H9 (cell line): ENCODE results near the gene FTH1. TPM values are rescaled to one million over a fixed set of nuclear protein-coding genes. Genes with fewer than 3 reads are reported as not detected.
A peak's percentile ranks its signal among the peaks of the same experiment; 100 is the strongest.
"Not testable (repeated sequence)": the region's sequence is repeated elsewhere in the genome, so short reads cannot be mapped to it uniquely, and the experiment has no call there.

Source experiments
- DNase-seq: peaks from one replicate; pipeline ENCODE4 v3.0.0-alpha.2; 2017
- H2AFZ ChIP-seq: one replicate; pipeline ENCODE4 v1.6.1; 2013; ENCODE audit warnings: mild to moderate bottlenecking, low read length, control low read depth, moderate library complexity
- H2AK5ac ChIP-seq: 2 replicates; pipeline ENCODE4 v1.6.1; 2013; ENCODE audit warnings: low read length, control low read depth, mixed read lengths; ENCODE audit not compliant: insufficient read length
- H2BK120ac ChIP-seq: one replicate; pipeline ENCODE4 v1.6.1; 2013; ENCODE audit warnings: low read depth, mild to moderate bottlenecking, low read length, control low read depth, inconsistent platforms; ENCODE audit not compliant: poor library complexity, severe bottlenecking
- H2BK12ac ChIP-seq: 2 replicates; pipeline ENCODE4 v1.6.1; 2013; ENCODE audit warnings: low read length, control low read depth, mixed read lengths, low read depth; ENCODE audit not compliant: insufficient read length
- H2BK15ac ChIP-seq: 2 replicates; pipeline ENCODE4 v1.6.1; 2013; ENCODE audit warnings: low read depth, low read length, control low read depth
- H2BK20ac ChIP-seq: one replicate; pipeline ENCODE4 v1.6.1; 2013; ENCODE audit warnings: low read depth, mild to moderate bottlenecking, low read length, control low read depth, inconsistent platforms; ENCODE audit not compliant: poor library complexity, severe bottlenecking
- H2BK5ac ChIP-seq: 2 replicates; pipeline ENCODE4 v1.6.1; 2013; ENCODE audit warnings: low read length, control low read depth, mixed read lengths; ENCODE audit not compliant: insufficient read length
- H3K14ac ChIP-seq: 2 replicates; pipeline ENCODE4 v1.6.1; 2013; ENCODE audit warnings: low read length, control low read depth; ENCODE audit not compliant: insufficient read depth
- H3K18ac ChIP-seq: 2 replicates; pipeline ENCODE4 v1.6.1; 2013; ENCODE audit warnings: low read depth, mild to moderate bottlenecking, mixed read lengths, low read length, control low read depth; ENCODE audit not compliant: insufficient read length
- H3K23ac ChIP-seq: 2 replicates; pipeline ENCODE4 v1.6.1; 2013; ENCODE audit warnings: low read length, control low read depth, mixed read lengths, low read depth; ENCODE audit not compliant: insufficient read length
- H3K23me2 ChIP-seq: 2 replicates; pipeline ENCODE4 v1.6.1; 2013; ENCODE audit warnings: low read depth, mild to moderate bottlenecking, mixed read lengths, low read length, control low read depth; ENCODE audit not compliant: insufficient read length, poor library complexity, severe bottlenecking
- H3K27ac ChIP-seq: 2 replicates; pipeline ENCODE4 v1.5.1; 2013; ENCODE audit warnings: low read length, control low read depth, mixed read lengths, low read depth; ENCODE audit not compliant: insufficient read length
- H3K27me3 ChIP-seq: 2 replicates; pipeline ENCODE4 v1.6.1; 2013; ENCODE audit warnings: low read length, control low read depth, inconsistent platforms; ENCODE audit not compliant: insufficient read depth
- H3K4ac ChIP-seq: 2 replicates; pipeline ENCODE4 v1.6.1; 2013; ENCODE audit warnings: low read depth, mild to moderate bottlenecking, control low read depth, inconsistent platforms, low read length, moderate library complexity
- H3K4me1 ChIP-seq: 2 replicates; pipeline ENCODE4 v1.6.1; 2013; ENCODE audit warnings: low read length, control low read depth, inconsistent platforms; ENCODE audit not compliant: insufficient read depth
- H3K4me2 ChIP-seq: 2 replicates; pipeline ENCODE4 v1.6.1; 2013; ENCODE audit warnings: low read length, control low read depth, mixed read lengths; ENCODE audit not compliant: insufficient read length, insufficient read depth
- H3K56ac ChIP-seq: 2 replicates; pipeline ENCODE4 v1.6.1; 2013; ENCODE audit warnings: low read depth, mild to moderate bottlenecking, mixed read lengths, low read length, control low read depth; ENCODE audit not compliant: insufficient read length
- H3K79me1 ChIP-seq: 2 replicates; pipeline ENCODE4 v1.6.1; 2013; ENCODE audit warnings: low read depth, mild to moderate bottlenecking, moderate library complexity, low read length, control low read depth, inconsistent platforms; ENCODE audit not compliant: insufficient read depth, poor library complexity, severe bottlenecking
- H3K79me2 ChIP-seq: 2 replicates; pipeline ENCODE4 v1.6.1; 2013; ENCODE audit warnings: low read length, control low read depth, inconsistent platforms; ENCODE audit not compliant: insufficient read depth
- H3K9ac ChIP-seq: 2 replicates; pipeline ENCODE4 v1.6.1; 2013; ENCODE audit warnings: low read length, control low read depth, mixed read lengths; ENCODE audit not compliant: insufficient read length; ENCODE audit errors: extremely low read depth
- H3K9me3 ChIP-seq: one replicate; pipeline ENCODE4 v1.6.1; 2013; ENCODE audit warnings: low read depth, low read length, inconsistent platforms; ENCODE audit not compliant: control insufficient read depth
- H3T11ph ChIP-seq: one replicate; pipeline ENCODE4 v1.6.1; 2013; ENCODE audit warnings: mild to moderate bottlenecking, low read length, control low read depth, inconsistent platforms
- H4K20me1 ChIP-seq: one replicate; pipeline ENCODE4 v1.6.1; 2013; ENCODE audit not compliant: control insufficient read depth, insufficient read length, insufficient read depth
- H4K5ac ChIP-seq: 2 replicates; pipeline ENCODE4 v1.6.1; 2013; ENCODE audit warnings: low read depth, mild to moderate bottlenecking, mixed read lengths, low read length, control low read depth; ENCODE audit not compliant: insufficient read length
- H4K8ac ChIP-seq: replicated peaks from 2 replicates; pipeline ENCODE4 v1.6.1; 2013; ENCODE audit warnings: low read length, control low read depth, mixed read lengths, low read depth; ENCODE audit not compliant: insufficient read length
- H4K91ac ChIP-seq: 2 replicates; pipeline ENCODE4 v1.6.1; 2013; ENCODE audit warnings: low read depth, mild to moderate bottlenecking, moderate library complexity, mixed read lengths, low read length, control low read depth; ENCODE audit not compliant: insufficient read length
- H3K27ac Mint-ChIP-seq, 3 experiments: 2 replicates in 2 of 3; 3 replicates in 1 of 3; pipeline ENCODE4 v1.8.0; 2020 to 2021; ENCODE audit warnings: mixed read lengths in 3 of 3, mild to moderate bottlenecking in 1 of 3, moderate library complexity in 1 of 3
- H3K27me3 Mint-ChIP-seq: 2 replicates; pipeline ENCODE4 v1.8.0; 2021; ENCODE audit warnings: low read depth, mild to moderate bottlenecking, moderate library complexity, mixed read lengths
- H3K36me3 Mint-ChIP-seq, 3 experiments: 2 replicates in 2 of 3; 3 replicates in 1 of 3; pipeline ENCODE4 v1.8.0; 2020 to 2021; ENCODE audit warnings: low read depth in 3 of 3, mixed read lengths in 3 of 3; ENCODE audit not compliant: insufficient read depth in 1 of 3
- H3K4me1 Mint-ChIP-seq, 2 experiments: 2 replicates each; pipeline ENCODE4 v1.8.0; 2020; ENCODE audit warnings: mixed read lengths in 2 of 2
- H3K4me3 Mint-ChIP-seq, 2 experiments: 2 replicates in 1 of 2; 3 replicates in 1 of 2; pipeline ENCODE4 v1.8.0; 2020 to 2021; ENCODE audit warnings: mild to moderate bottlenecking in 2 of 2, mixed read lengths in 2 of 2, moderate library complexity in 1 of 2
- H3K9me3 Mint-ChIP-seq, 2 experiments: 2 replicates in 1 of 2; 3 replicates in 1 of 2; pipeline ENCODE4 v1.8.0; 2020; ENCODE audit warnings: mild to moderate bottlenecking in 2 of 2, mixed read lengths in 2 of 2, moderate library complexity in 1 of 2
- WGBS: extraction: QIAGEN DNeasy Blood & Tissue Kit; methylation state at CpG from one replicate; pipeline ENCODE4 v1.1.7; 2013; ENCODE audit warnings: missing lambda C conversion rate, low lambda C conversion rate, mixed read lengths; ENCODE audit not compliant: insufficient read length; ENCODE audit errors: extremely low coverage; 5-methylcytosine and 5-hydroxymethylcytosine counted together
- total RNA-seq: library from RNA; stranded (reverse); gene quantifications from 2 replicates; pipeline ENCODE4 v1.2.1, GENCODE V29; 2021
- TF ChIP-seq, protein P1 (sequence below): fragments of 200-600 bp; sonication (generic); conservative IDR thresholded peaks from 3 replicates; pipeline ENCODE4 v1.8.0; 2021; ENCODE audit warnings: antibody characterized with exemption, mild to moderate bottlenecking

FTH1 gene
- total RNA-seq, 1 experiment from 2014 or later = 1,505 TPM

DNA sequence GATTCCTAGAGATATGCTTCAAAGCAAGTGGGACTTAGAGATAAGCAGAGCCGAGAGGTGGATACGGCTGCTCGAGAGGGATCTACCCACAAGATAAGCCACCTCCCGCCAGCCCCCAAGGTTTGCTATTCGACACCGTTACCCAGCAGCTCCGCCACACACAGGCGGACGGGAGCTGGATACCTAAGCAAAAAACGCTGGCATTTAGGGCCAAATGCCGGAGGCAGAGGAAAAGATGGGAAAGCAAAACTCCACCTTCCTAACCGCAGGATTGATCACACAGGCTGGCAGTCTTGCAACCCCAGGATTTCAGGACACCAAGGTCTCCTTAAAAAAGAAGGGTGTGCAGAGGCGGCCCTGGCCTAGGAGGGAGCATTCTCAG is 709 bp downstream of the FTH1 start:
- TF ChIP-seq, protein P1, sequence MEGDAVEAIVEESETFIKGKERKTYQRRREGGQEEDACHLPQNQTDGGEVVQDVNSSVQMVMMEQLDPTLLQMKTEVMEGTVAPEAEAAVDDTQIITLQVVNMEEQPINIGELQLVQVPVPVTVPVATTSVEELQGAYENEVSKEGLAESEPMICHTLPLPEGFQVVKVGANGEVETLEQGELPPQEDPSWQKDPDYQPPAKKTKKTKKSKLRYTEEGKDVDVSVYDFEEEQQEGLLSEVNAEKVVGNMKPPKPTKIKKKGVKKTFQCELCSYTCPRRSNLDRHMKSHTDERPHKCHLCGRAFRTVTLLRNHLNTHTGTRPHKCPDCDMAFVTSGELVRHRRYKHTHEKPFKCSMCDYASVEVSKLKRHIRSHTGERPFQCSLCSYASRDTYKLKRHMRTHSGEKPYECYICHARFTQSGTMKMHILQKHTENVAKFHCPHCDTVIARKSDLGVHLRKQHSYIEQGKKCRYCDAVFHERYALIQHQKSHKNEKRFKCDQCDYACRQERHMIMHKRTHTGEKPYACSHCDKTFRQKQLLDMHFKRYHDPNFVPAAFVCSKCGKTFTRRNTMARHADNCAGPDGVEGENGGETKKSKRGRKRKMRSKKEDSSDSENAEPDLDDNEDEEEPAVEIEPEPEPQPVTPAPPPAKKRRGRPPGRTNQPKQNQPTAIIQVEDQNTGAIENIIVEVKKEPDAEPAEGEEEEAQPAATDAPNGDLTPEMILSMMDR = no peak
- H3K23me2 ChIP-seq = peaks cover 16% of the 10 kb centered on the region
- no peak overlapping the region for H3K27ac ChIP-seq
- Mint-ChIP-seq H3K9me3 (no peaks in the 10 kb centered on the region; a peak in 1 of 5 replicates), H3K4me3 (peak overlapping the region; percentile 91 to 94), H3K36me3 (peaks cover 29 to 43% (median 39%) of the 10 kb centered on the region in 3 experiments), H3K27me3 (peaks cover 1% of the 10 kb centered on the region; the same call in 1 of the 2 replicates), H3K27ac (peak overlapping the region in 2 of 3 experiments; percentile 74 to 81; a peak in 3 of 7 replicates), H3K4me1 (peaks cover 29 to 40% of the 10 kb centered on the region in 2 experiments)
- H3T11ph ChIP-seq = no peak overlapping the region
- peak overlapping the region; percentile 97 for H3K4me2 ChIP-seq
- H4K5ac ChIP-seq = no peak overlapping the region
- H3K18ac ChIP-seq = no peak overlapping the region
- H2AFZ ChIP-seq = no peak overlapping the region
- H3K56ac ChIP-seq = no peak overlapping the region
- peak overlapping the region; percentile 66 for H3K9ac ChIP-seq
- H3K14ac ChIP-seq = no peak overlapping the region
- no peak overlapping the region for H3K23ac ChIP-seq
- no CpG with 5 or more reads among the region's 13 CpGs for WGBS
- no peak overlapping the region for H2BK5ac ChIP-seq
- H2BK12ac ChIP-seq = no peak overlapping the region
- H2BK20ac ChIP-seq = no peak overlapping the region
- no peaks in the 10 kb centered on the region for H4K20me1 ChIP-seq
- DNase-seq = no peak
- peaks cover 14% of the 10 kb centered on the region for H3K79me2 ChIP-seq
- no peak overlapping the region for H2AK5ac ChIP-seq
- no peaks in the 10 kb centered on the region for H3K27me3 ChIP-seq
- no peak overlapping the region for H4K8ac ChIP-seq
- no peaks in the 10 kb centered on the region for H3K9me3 ChIP-seq
- peaks cover 4% of the 10 kb centered on the region for H3K79me1 ChIP-seq
- no peak overlapping the region for H3K4ac ChIP-seq
- H2BK15ac ChIP-seq = no peak overlapping the region
- no peak overlapping the region for H4K91ac ChIP-seq
- no peak overlapping the region for H2BK120ac ChIP-seq
- peaks cover 9% of the 10 kb centered on the region; the same call in 1 of the 2 replicates for H3K4me1 ChIP-seq

DNA sequence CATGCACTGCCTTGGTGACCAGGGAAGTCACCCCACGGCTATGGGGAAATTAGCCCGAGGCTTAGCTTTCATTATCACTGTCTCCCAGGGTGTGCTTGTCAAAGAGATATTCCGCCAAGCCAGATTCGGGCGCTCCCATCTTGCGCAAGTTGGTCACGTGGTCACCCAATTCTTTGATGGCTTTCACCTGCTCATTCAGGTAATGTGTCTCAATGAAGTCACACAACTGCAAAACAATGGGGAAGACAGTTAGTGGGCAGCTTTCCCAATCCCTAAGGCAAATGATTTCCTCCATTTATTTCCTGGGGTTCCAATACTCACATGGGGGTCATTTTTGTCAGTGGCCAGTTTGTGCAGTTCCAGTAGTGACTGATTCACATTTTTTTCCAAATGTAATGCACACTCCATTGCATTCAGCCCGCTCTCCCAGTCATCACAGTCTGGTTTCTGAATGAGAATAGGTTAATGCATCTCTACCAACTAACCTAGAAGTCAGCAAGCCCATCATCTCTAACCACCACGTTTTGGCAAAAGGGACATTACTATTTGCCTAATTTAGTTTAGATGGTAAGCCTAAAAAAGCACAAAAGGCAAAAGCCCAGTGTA is 2.7 kb downstream of the FTH1 start:
- H3K56ac ChIP-seq, H3K27me3 ChIP-seq, H2BK5ac ChIP-seq, H2BK20ac ChIP-seq, H2BK15ac ChIP-seq, H3K27me3 Mint-ChIP-seq, H3K27ac ChIP-seq, H3K23ac ChIP-seq, H3K14ac ChIP-seq, H3K9me3 ChIP-seq, H4K91ac ChIP-seq, H4K8ac ChIP-seq, H3K9me3 Mint-ChIP-seq, H2BK12ac ChIP-seq, H4K5ac ChIP-seq, H3T11ph ChIP-seq, H2AK5ac ChIP-seq, H3K4ac ChIP-seq, DNase-seq, H3K9ac ChIP-seq, H2AFZ ChIP-seq, H4K20me1 ChIP-seq, H3K18ac ChIP-seq, H3K79me1 ChIP-seq, H2BK120ac ChIP-seq, H3K4me1 ChIP-seq: not testable (repeated sequence)
- peak overlapping the region in 1 of 3 experiments; percentile 52; a peak in 1 of 7 replicates for H3K27ac Mint-ChIP-seq
- Histone ChIP-seq H3K23me2 (peaks cover 16% of the 10 kb centered on the region), H3K79me2 (peaks cover 14% of the 10 kb centered on the region), H3K4me2 (peak overlapping the region; percentile 56)
- H3K36me3 Mint-ChIP-seq = peaks cover 29 to 43% (median 39%) of the 10 kb centered on the region in 3 experiments
- WGBS = no CpG with 5 or more reads among the region's 9 CpGs
- peak overlapping the region; percentile 91 to 94; a peak in 3 of 5 replicates for H3K4me3 Mint-ChIP-seq
- peaks cover 19 to 24% of the 10 kb centered on the region in 2 experiments for H3K4me1 Mint-ChIP-seq
